CD4-positive, alpha-beta T cell (primary cell): ENCODE results near the gene XKR7. TPM values are rescaled to one million over a fixed set of nuclear protein-coding genes. Genes with fewer than 3 reads are reported as not detected.

Experiments
- ATAC-seq: fragments of 200-7000 bp; cut with Tn5 transposase; one replicate; pipeline ENCODE4 v1.10.0; 2022; ENCODE audit warnings: mild to moderate bottlenecking; ENCODE audit not compliant: poor library complexity
- CTCF ChIA-PET: fragments of 350-600 bp; sonication (Branson Sonifier 250); formaldehyde crosslinking; loops from one replicate; lab custom pipeline; 2021; ENCODE audit warnings: antibody characterized with exemption, inconsistent platforms; lab: Charles Lee
- POLR2A ChIA-PET: fragments of 350-600 bp; sonication (Branson Sonifier 250); formaldehyde crosslinking; loops from one replicate; lab custom pipeline; 2021; ENCODE audit warnings: antibody characterized with exemption, inconsistent platforms; lab: Charles Lee
- DNase-seq, 14 experiments: peaks; one replicate each; pipeline ENCODE4 v3.0.0-alpha.2; 2013 to 2020; ENCODE audit warnings: mixed read lengths in 2 of 14
- H3K27ac ChIP-seq, 2 donors: one replicate each; pipeline versions ENCODE4 v1.5.1 to v1.7.0; 2013; ENCODE audit warnings: low read length in 2 of 2, low read depth in 1 of 2, mild to moderate bottlenecking in 1 of 2
- H3K27me3 ChIP-seq, 2 experiments: 1 replicate in 1 of 2; 2 replicates in 1 of 2; pipeline versions ENCODE4 v1.6.1 to v1.7.0; 2013; ENCODE audit warnings: low read length in 2 of 2, control low read depth in 1 of 2, mild to moderate bottlenecking in 1 of 2, moderate library complexity in 1 of 2; ENCODE audit not compliant: insufficient read depth in 2 of 2, control insufficient read depth in 1 of 2
- H3K36me3 ChIP-seq: one replicate; pipeline ENCODE4 v1.6.1; 2013; ENCODE audit warnings: low read length, control low read depth; ENCODE audit not compliant: insufficient read depth
- H3K4me1 ChIP-seq: one replicate; pipeline ENCODE4 v1.6.1; 2013; ENCODE audit warnings: low read length, control low read depth; ENCODE audit not compliant: insufficient read depth
- H3K4me3 ChIP-seq: one replicate; pipeline ENCODE4 v1.5.1; 2013; ENCODE audit warnings: mild to moderate bottlenecking, low read length, moderate library complexity
- H3K9me3 ChIP-seq, 2 experiments: 1 replicate in 1 of 2; 2 replicates in 1 of 2; pipeline versions ENCODE4 v1.6.1 to v1.7.0; 2013; ENCODE audit warnings: low read length in 2 of 2, mild to moderate bottlenecking in 2 of 2, control low read depth in 1 of 2, moderate library complexity in 1 of 2; ENCODE audit not compliant: control insufficient read depth in 1 of 2, insufficient read depth in 1 of 2
- H3K27ac Mint-ChIP-seq: one replicate; pipeline ENCODE4 v1.8.0; 2020; ENCODE audit warnings: mixed read lengths
- H3K27me3 Mint-ChIP-seq: one replicate; pipeline ENCODE4 v1.8.0; 2021; ENCODE audit warnings: mixed read lengths
- H3K36me3 Mint-ChIP-seq: one replicate; pipeline ENCODE4 v1.8.0; 2021; ENCODE audit warnings: low read depth, mixed read lengths
- H3K4me1 Mint-ChIP-seq: one replicate; pipeline ENCODE4 v1.8.0; 2021; ENCODE audit warnings: low read depth, mixed read lengths
- H3K4me3 Mint-ChIP-seq: one replicate; pipeline ENCODE4 v1.8.0; 2020; ENCODE audit warnings: mild to moderate bottlenecking, mixed read lengths
- H3K9me3 Mint-ChIP-seq: one replicate; pipeline ENCODE4 v1.8.0; 2020; ENCODE audit warnings: mixed read lengths
- intact Hi-C, 2 experiments: fragments of 100-400 bp; cut with DNase I in 1 of 2; cut with micrococcal nuclease in 1 of 2; formaldehyde crosslinking; loops; one replicate each; pipeline versions ENCODE4 v1.15.1 to v1.9.0; 2023 to 2025; cut with DNase I, micrococcal nuclease
- total RNA-seq, 174 experiments: library from RNA in 2 of 174; stranded (reverse) in 2 of 174; gene quantifications; one replicate each; pipeline ENCODE4 v1.2.3 and lab custom pipeline; 2021 to 2026
- TF ChIP-seq, protein P1 (sequence below): fragments of 200-600 bp; IDR thresholded peaks from one replicate; pipeline ENCODE4 v1.8.0; 2022; ENCODE audit warnings: antibody characterized with exemption, mild to moderate bottlenecking

XKR7 gene
- total RNA-seq, 2 experiments from 2014 or later, result not detected

DNA sequence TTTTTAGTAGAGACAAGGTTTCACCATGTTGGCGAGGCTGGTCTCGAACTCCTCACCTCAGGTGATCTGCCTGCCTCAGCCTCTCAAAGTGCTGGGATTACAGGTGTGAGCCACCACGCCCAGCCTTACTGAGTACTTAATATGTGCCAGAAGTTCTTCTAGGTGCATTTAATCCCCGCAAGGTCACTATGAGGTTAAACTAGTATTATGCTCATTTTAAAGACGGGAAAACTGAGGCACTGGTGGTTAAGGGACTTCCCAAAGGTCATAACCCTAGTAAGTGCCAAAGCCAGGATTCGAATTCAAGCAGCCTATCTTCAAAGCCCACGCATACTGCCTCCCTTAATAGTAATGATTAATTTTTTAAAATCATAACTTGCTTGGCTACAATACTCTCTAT, 41.6 kb downstream of the XKR7 start:
- TF ChIP-seq, protein P1, sequence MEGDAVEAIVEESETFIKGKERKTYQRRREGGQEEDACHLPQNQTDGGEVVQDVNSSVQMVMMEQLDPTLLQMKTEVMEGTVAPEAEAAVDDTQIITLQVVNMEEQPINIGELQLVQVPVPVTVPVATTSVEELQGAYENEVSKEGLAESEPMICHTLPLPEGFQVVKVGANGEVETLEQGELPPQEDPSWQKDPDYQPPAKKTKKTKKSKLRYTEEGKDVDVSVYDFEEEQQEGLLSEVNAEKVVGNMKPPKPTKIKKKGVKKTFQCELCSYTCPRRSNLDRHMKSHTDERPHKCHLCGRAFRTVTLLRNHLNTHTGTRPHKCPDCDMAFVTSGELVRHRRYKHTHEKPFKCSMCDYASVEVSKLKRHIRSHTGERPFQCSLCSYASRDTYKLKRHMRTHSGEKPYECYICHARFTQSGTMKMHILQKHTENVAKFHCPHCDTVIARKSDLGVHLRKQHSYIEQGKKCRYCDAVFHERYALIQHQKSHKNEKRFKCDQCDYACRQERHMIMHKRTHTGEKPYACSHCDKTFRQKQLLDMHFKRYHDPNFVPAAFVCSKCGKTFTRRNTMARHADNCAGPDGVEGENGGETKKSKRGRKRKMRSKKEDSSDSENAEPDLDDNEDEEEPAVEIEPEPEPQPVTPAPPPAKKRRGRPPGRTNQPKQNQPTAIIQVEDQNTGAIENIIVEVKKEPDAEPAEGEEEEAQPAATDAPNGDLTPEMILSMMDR, result no peak
- no peaks in the 10 kb centered on the region for H3K4me1 ChIP-seq
- POLR2A ChIA-PET, result no interaction called here
- no peaks in the 10 kb centered on the region for H3K4me1 Mint-ChIP-seq
- H3K27me3 Mint-ChIP-seq, result peaks cover 25% of the 10 kb centered on the region
- no peaks in the 10 kb centered on the region for H3K36me3 Mint-ChIP-seq
- no peaks in the 10 kb centered on the region for H3K9me3 ChIP-seq
- no peaks in the 10 kb centered on the region for H3K36me3 ChIP-seq
- peaks cover 0 to 6% of the 10 kb centered on the region in 2 experiments for H3K27me3 ChIP-seq
- no peak overlapping the region for H3K4me3 Mint-ChIP-seq
- no peak overlapping the region for H3K4me3 ChIP-seq
- DNase-seq (no peak), ATAC-seq (no peak)
- intact Hi-C loops, result no loop called here
- H3K27ac ChIP-seq, result no peak overlapping the region
- CTCF ChIA-PET, result no interaction called here
- no peak overlapping the region for H3K27ac Mint-ChIP-seq
- no peaks in the 10 kb centered on the region for H3K9me3 Mint-ChIP-seq

DNA sequence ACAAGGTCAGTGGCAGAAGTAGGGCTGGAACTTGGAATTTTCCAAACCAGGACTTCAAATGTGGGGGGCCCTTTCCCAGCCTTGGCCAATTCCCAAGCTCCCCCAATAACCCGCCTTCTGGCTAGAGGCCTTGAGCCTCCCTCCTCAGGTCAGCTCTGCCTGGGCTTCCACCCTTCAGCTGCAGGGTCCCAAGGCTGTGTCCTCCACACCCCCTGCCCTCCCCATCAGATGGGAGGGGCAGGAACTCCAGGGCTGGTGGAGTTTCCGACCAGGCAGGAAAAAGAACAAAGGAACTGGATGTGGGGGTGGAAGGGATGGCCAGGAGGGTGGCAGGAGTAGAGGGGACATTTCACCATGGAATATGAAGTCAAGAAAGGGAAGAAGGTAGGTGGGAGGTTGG, 42.1 kb downstream of the XKR7 start, which contains the start of gene CCM2L:
TSS of gene CCM2L (plus strand) at position 338 of the 400 bp plus-strand sequence. CDS start at position 355, 17 bp downstream.
- no peaks in the 10 kb centered on the region for H3K4me1 Mint-ChIP-seq
- intact Hi-C loops, result no loop called here
- DNase-seq (no peak), ATAC-seq (no peak)
- no peaks in the 10 kb centered on the region for H3K9me3 Mint-ChIP-seq
- no peak within 1 kb of the TSS for H3K27ac ChIP-seq
- H3K4me3 ChIP-seq, result no peak within 1 kb of the TSS
- CTCF ChIA-PET, result no interaction called here
- H3K36me3 ChIP-seq, result no peaks in the 10 kb centered on the region
- no peaks in the 10 kb centered on the region for H3K4me1 ChIP-seq
- H3K27me3 ChIP-seq, result peaks cover under 1 to 6% of the 10 kb centered on the region in 2 experiments
- POLR2A ChIA-PET, result no interaction called here
- no peaks in the 10 kb centered on the region for H3K9me3 ChIP-seq
- no peaks in the 10 kb centered on the region for H3K36me3 Mint-ChIP-seq
- no peak within 1 kb of the TSS for H3K4me3 Mint-ChIP-seq
- TF ChIP-seq, protein P1, result no peak
- H3K27me3 Mint-ChIP-seq, result peaks cover 30% of the 10 kb centered on the region
- no peak within 1 kb of the TSS for H3K27ac Mint-ChIP-seq

DNA sequence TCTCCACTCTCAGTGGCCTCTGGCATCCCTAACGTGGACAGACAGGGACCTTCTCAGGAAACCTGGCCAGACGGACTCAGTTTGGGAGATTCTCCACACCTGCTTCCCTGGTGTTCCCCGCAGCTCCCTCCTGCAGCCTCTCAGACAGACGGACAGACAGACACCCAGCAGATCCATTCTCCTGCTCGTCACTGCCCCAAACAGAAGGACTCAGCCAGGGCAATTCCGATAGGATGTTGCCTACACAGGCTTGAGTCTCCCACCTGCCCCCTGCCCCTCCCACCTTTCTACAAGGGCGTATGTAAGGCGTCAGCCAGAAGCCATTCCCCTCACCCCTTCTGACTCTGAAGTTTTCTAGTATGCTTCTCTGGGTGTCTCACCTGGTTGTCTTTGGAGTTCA, 42.7 kb downstream of the XKR7 start:
- H3K4me3 ChIP-seq, result no peak overlapping the region
- no peaks in the 10 kb centered on the region for H3K9me3 Mint-ChIP-seq
- DNase-seq (no peak), ATAC-seq (no peak)
- H3K4me1 Mint-ChIP-seq, result no peaks in the 10 kb centered on the region
- H3K4me1 ChIP-seq, result no peaks in the 10 kb centered on the region
- peaks cover 6 to 10% of the 10 kb centered on the region in 2 experiments for H3K27me3 ChIP-seq
- TF ChIP-seq, protein P1, result no peak
- ChIA-PET POLR2A (no interaction called here), CTCF (no interaction called here)
- no peaks in the 10 kb centered on the region for H3K36me3 ChIP-seq
- no peaks in the 10 kb centered on the region for H3K36me3 Mint-ChIP-seq
- H3K27ac ChIP-seq, result no peak overlapping the region
- intact Hi-C loops, result no loop called here
- no peaks in the 10 kb centered on the region for H3K9me3 ChIP-seq
- H3K4me3 Mint-ChIP-seq, result no peak overlapping the region
- no peak overlapping the region for H3K27ac Mint-ChIP-seq
- peaks cover 36% of the 10 kb centered on the region for H3K27me3 Mint-ChIP-seq
